Measurements from ENCODE around the gene PEAK3.

The PEAK3 gene

GRCh38 chr19:2315818-2316353, 33.9 kb upstream of the PEAK3 start:
- DNase-seq (ENCODE audit: extremely low read depth in 1 of 2, low read depth in 1 of 2): no peak

GRCh38 chr19:2315121-2315817, 33.3 kb upstream of the PEAK3 start:
- no peak for DNase-seq (ENCODE audit: extremely low read depth in 1 of 2, low read depth in 1 of 2)

- DNase-seq (ENCODE audit: extremely low read depth in 1 of 2, low read depth in 1 of 2): no peak
Observed at GRCh38 chr19:2312820-2313501, 31.0 kb upstream of the PEAK3 start.

GRCh38 chr19:2311093-2311492, 29.1 kb upstream of the PEAK3 start:
- no peak for DNase-seq (ENCODE audit: extremely low read depth in 1 of 2, low read depth in 1 of 2)

- DNase-seq (ENCODE audit: extremely low read depth in 1 of 2, low read depth in 1 of 2): no peak
Observed at GRCh38 chr19:2309734-2310362, 27.9 kb upstream of the PEAK3 start.

GRCh38 chr19:2308114-2308556, 26.2 kb upstream of the PEAK3 start, which contains the start of gene LINGO3:
Gene LINGO3, minus strand, starts transcription at chr19:2308154. Its CDS starts 16,378 bp downstream, at chr19:2291776.
- no peak for DNase-seq (ENCODE audit: extremely low read depth in 1 of 2, low read depth in 1 of 2)

- no peak for DNase-seq (ENCODE audit: extremely low read depth in 1 of 2, low read depth in 1 of 2)
Observed at GRCh38 chr19:2307518-2308012, 25.6 kb upstream of the PEAK3 start.

- no peak for DNase-seq (ENCODE audit: extremely low read depth in 1 of 2, low read depth in 1 of 2)
Observed at GRCh38 chr19:2306971-2307370, 25.0 kb upstream of the PEAK3 start.

- no peak for DNase-seq (ENCODE audit: extremely low read depth in 1 of 2, low read depth in 1 of 2)
Observed at GRCh38 chr19:2306281-2306806, 24.4 kb upstream of the PEAK3 start.

- no peak for DNase-seq (ENCODE audit: extremely low read depth in 1 of 2, low read depth in 1 of 2)
Observed at GRCh38 chr19:2305452-2306280, 23.7 kb upstream of the PEAK3 start.

- no peak for DNase-seq (ENCODE audit: extremely low read depth in 1 of 2, low read depth in 1 of 2)
Observed at GRCh38 chr19:2303211-2303798, 21.3 kb upstream of the PEAK3 start.

GRCh38 chr19:2302319-2303210, 20.6 kb upstream of the PEAK3 start:
- no peak for DNase-seq (ENCODE audit: extremely low read depth in 1 of 2, low read depth in 1 of 2)

GRCh38 chr19:2300533-2300932, 18.6 kb upstream of the PEAK3 start:
- DNase-seq (ENCODE audit: extremely low read depth in 1 of 2, low read depth in 1 of 2): no peak

- DNase-seq (ENCODE audit: extremely low read depth in 1 of 2, low read depth in 1 of 2): no peak
Observed at GRCh38 chr19:2296141-2296540, 14.2 kb upstream of the PEAK3 start.

- no peak for DNase-seq (ENCODE audit: extremely low read depth in 1 of 2, low read depth in 1 of 2)
Observed at GRCh38 chr19:2294687-2295335, 12.8 kb upstream of the PEAK3 start.

- DNase-seq (ENCODE audit: extremely low read depth in 1 of 2, low read depth in 1 of 2): no peak
Observed at GRCh38 chr19:2291185-2291751, 9.3 kb upstream of the PEAK3 start.

- no peak for DNase-seq (ENCODE audit: extremely low read depth in 1 of 2, low read depth in 1 of 2)
Observed at GRCh38 chr19:2290441-2291184, 8.6 kb upstream of the PEAK3 start.
